IPS-18c (cell line): ENCODE measurements around the gene CHAMP1.

Experiments used
- H3K4me3 ChIP-seq: 2 replicates; pipeline ENCODE4 v1.7.0; 2013; ENCODE audit warnings: low read depth, mild to moderate bottlenecking, low read length, moderate library complexity; ENCODE audit not compliant: insufficient read depth
- H3K9me3 ChIP-seq: one replicate; pipeline ENCODE4 v1.6.1; 2013; ENCODE audit warnings: mild to moderate bottlenecking, low read length, moderate library complexity; ENCODE audit not compliant: control insufficient read depth, insufficient read depth

CHAMP1 gene

DNA sequence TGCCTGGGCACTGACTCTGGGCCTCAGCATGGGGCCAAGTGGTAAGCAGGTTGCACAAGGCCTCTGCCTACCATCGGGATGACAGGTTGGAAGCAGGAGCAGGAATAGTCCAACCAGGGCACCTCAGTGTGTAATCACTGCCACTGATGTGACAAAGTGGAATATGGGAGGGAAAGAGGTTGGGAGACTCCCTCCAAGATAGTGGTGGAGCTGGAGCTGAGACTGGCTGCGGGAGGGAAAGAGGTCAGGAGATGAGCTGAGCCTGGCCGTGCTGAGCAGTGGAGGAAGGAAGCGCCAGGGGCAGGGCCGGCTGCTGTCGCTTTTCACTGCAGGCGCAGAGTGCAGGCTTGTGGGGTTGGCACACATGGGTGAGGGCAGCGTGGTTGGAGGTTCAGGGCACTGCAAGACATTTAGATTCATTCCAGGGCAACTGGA lies 26.1 kb upstream of the CHAMP1 start:
- Histone ChIP-seq H3K9me3 (no peaks in the 10 kb centered on the region), H3K4me3 (no peak overlapping the region)

DNA sequence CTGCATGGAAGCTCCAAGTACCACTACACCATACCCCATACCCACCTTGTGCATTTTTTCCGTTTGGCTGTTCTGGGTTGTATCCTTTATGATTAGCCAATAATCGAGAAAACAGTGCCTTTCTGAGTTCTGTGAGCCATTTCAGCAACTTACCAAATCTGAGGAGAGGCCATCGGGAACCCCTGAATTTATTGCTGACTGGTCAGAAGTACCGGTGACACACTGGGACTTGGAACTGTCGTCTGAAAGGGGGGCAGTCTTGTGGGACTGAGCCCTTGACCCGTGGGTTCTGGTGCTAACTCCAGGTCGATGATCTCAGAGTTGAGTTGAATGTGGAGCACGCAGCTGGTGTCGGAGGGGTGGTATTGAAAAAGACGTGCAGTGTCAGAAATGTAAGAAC lies 17.9 kb upstream of the CHAMP1 start:
- no peaks in the 10 kb centered on the region for H3K9me3 ChIP-seq
- no peak overlapping the region for H3K4me3 ChIP-seq

DNA sequence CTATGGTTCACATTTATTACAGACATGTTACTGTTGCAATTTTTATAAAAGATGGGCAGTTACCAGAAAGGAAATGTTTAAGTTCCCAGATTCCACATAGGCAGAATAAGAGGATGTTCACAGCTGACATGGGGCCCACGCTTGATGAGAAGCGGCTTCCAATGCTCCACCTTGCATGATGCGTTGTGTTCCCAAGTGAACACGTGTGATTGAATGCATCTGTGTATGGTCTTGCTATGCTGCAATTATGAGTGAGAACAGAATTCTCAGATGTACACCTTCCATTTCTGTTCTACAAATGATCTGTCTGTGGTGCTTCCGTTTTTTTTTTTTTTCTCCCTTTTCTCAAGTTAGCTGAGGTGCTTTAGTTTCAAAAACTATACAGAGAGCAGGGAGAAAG lies 17.4 kb upstream of the CHAMP1 start:
- H3K9me3 ChIP-seq: no peaks in the 10 kb centered on the region
- no peak overlapping the region for H3K4me3 ChIP-seq

DNA sequence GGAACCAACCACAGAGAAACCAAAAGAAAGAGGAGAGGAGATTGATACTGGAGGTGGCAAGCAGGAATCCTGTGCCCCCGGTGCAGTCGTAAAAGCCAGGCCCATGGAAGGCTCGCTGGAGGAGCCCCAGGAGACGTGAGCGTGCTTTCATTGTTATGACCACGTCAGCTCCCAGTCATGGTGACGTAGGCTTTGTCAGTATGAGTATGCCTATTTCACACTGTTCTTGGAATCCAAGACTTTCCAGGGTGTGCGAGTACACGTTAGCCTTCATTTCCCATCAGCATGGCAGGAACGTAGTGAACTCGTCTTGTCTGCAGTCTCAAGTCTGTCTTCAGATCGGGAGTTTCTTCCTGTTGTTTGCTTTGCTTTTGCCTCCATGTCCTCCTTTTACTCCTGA lies 15.4 kb upstream of the CHAMP1 start:
- no peaks in the 10 kb centered on the region for H3K9me3 ChIP-seq
- no peak overlapping the region for H3K4me3 ChIP-seq

DNA sequence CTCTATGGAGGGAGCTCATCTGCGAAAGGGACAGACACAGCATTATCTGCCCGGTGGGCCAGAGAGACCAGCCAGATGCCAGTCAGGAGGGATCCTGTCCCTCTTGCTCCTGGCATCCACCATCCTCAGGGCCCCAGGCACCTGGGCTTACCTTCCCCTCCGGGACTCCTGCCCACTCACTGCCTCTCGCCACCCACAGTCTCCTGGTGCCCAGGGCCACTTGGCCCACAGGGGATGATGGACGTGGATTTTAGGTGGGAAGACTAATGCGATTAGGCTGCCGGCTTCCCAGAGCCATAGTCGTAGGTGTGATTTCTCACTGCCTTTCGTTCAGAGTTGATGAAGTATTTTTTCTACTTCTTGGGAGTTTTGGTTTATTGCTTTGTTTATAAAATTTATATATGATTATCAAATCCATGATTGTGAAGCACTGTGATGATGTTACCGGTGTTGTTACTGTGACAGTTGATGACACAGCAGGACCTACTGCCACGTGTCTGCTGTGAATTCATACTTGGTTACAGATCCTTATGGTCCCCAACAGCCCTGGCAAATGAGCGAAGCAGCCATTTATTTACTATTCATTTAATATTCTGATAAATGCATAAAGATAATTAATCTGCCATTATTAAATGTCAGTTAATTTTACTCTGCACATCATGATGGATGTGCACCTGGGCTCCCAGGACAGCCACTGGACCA lies 14.5 kb upstream of the CHAMP1 start:
- H3K4me3 ChIP-seq: no peak overlapping the region
- no peaks in the 10 kb centered on the region for H3K9me3 ChIP-seq

DNA sequence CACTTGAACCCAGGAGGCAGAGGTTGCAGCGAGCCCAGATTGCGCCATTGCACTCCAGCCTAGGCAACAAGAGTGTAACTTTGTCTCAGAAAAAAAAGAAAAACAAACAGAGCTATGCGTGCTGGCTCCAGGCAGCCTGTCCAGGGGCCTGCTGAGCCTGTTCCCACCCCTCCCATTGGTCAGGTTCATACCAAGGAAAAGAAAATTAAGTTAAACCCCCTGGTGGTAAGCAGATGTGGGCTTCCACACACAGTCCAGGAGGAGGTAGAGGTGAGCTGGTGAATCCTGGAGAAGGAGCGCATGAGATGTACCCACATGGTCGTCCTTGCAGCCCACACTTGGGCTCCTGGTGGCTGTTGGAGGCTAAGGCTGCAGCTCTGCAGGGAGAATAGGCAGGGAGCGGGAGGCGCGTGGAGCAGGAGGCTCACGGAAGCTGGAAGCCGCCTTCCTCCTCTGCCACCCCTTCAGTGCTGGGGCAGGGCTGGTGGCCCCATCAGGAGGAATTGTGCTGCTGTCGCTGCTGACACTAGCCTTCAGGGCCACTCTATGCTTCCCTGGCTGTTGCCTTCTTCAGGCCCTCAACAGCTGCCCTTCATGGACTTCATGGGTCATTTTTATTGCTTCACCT lies 10.5 kb upstream of the CHAMP1 start:
- no peaks in the 10 kb centered on the region for H3K9me3 ChIP-seq

DNA sequence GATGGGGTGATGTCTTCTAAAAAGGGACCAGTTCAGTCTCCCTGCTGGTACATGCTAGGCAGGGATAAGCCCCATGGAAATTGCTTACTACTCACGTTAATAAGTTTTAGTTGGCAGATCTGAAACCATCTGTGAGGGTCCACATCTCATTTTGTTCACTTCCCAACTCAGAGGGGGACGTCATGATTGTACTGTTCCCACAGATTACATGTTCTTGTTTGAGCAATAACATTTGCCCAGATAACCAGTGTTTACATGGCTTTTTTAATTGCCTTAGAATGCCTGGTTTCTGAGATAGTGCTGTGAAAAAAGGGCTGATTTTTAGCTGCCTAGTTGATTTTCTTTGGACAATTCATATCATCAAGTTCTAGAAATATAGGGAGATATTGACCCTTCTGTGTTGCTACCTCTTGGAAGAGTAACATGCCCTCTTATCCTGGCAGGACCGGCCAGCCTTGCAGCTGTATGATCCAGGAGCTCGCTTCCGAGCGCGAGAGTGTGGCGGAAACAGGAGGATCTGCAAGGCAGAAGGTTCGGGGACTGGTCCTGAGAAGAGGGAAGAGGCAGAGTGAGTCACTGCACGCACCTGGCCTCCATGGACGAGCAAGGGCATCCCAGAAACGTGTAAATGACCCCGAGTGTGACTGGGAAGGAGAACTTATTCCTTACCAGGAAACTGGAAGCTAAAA lies 9.8 kb upstream of the CHAMP1 start:
- Histone ChIP-seq H3K4me3 (no peak overlapping the region), H3K9me3 (no peaks in the 10 kb centered on the region)

More for the DNA sequence above, 10.5 kb upstream of the CHAMP1 start:
- H3K4me3 ChIP-seq: no peak overlapping the region

DNA sequence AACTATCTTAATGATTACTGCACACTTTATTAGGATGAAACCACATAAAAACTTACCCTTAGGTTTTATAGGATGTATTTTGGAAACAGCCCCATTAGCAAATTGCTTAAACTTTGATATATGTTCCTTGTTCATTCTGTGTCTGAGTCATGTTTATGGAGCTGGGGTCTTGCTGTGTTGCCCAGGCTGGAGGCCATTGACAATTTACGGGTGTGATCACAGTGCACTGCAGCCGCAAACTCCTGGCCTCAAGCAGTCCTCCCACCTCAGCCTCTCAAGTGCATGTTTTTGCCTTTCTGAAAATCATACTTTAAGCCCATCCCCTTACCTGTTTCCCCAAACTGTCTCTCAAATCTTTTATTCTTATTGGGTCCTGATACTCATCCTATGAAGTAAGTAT lies 5.2 kb upstream of the CHAMP1 start:
- no peak overlapping the region for H3K4me3 ChIP-seq
- no peaks in the 10 kb centered on the region for H3K9me3 ChIP-seq

DNA sequence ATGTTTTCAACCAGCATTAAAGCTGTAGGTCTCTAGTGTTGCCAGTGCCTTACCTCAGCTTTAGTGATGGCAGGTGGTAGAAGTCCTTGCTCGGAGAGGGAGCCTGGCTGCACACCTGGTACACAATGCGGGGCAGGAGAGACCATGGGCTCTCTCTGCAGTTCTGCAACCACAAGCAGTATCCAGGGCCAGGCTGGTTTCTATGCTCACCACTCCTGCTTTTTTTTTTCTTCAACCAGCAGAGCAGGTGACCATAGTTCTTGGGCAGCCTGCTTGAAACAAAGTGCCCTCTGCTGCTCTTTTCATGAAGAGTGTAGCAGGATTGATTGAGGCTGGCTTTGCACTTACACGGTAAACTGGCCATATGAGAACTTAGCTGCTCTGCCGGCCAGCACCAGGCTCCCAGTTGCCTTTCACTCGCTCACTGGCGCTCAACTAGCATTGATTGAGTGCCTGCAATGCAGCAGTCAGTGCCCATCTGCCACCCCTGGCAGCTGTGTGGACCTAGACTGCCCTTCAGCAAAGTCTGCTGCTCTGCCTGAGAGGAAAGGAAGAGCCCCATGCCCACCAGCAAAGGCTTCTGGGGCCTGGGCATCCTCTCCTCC lies 4.4 kb upstream of the CHAMP1 start:
- no peaks in the 10 kb centered on the region for H3K9me3 ChIP-seq
- H3K4me3 ChIP-seq: no peak overlapping the region

DNA sequence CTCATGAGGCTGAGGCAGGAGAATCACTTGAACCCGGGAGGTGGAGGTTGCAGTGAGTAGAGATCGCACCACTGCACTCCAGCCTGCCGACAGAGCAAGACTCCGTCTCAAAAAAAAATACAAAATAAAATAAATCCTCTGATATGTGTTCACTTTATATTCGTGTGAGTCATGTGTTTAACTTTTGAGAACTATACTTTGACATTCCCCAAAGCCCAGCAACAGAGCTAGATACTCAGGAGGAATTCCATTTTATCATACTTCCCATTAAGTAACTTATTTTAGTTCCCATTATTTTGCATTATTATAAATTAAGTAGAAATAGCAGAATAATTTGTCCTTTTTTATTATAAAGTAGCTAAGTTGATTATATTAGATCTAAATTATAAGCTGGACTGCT lies 3.3 kb upstream of the CHAMP1 start:
- H3K4me3 ChIP-seq: no peak overlapping the region
- no peaks in the 10 kb centered on the region for H3K9me3 ChIP-seq

DNA sequence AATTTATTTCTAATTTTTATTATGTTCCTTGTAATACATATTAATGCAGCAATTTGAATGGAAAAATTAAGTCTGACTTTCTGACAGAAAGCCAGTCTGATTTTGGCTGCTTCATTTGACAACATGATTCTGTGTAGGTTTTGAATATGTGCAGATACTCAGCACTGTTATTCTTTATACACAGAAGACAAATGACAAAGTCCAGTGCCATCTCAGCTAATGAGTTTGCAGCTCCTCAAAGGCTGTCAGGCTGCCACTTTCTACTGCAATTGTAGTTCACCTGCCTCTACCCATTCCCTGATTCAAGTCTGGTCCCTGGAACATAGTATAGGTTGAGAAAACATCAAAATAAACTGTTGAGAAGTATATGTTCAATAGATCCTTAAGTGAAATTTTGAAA lies 2.9 kb upstream of the CHAMP1 start:
- Histone ChIP-seq H3K4me3 (no peak overlapping the region), H3K9me3 (no peaks in the 10 kb centered on the region)

DNA sequence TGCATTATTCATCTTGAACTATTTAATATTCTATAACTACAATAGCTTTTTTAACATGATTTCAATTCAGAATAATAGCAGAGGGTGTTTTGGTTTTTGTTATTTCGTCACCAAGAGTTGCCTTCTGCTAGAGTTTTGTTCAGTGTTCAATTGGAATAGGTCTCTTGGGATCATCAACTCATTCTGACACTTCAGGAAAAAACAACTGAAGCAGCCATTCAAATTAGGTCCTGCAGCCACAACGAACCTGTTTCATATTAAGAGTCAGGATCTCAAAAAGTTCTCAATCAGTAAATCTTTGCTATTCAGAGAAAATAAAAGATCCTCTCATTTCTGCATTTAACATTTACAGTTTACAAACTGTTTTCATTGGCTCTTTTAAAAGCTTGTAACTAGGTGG lies 2.4 kb upstream of the CHAMP1 start:
- Histone ChIP-seq H3K4me3 (no peak overlapping the region), H3K9me3 (no peaks in the 10 kb centered on the region)

DNA sequence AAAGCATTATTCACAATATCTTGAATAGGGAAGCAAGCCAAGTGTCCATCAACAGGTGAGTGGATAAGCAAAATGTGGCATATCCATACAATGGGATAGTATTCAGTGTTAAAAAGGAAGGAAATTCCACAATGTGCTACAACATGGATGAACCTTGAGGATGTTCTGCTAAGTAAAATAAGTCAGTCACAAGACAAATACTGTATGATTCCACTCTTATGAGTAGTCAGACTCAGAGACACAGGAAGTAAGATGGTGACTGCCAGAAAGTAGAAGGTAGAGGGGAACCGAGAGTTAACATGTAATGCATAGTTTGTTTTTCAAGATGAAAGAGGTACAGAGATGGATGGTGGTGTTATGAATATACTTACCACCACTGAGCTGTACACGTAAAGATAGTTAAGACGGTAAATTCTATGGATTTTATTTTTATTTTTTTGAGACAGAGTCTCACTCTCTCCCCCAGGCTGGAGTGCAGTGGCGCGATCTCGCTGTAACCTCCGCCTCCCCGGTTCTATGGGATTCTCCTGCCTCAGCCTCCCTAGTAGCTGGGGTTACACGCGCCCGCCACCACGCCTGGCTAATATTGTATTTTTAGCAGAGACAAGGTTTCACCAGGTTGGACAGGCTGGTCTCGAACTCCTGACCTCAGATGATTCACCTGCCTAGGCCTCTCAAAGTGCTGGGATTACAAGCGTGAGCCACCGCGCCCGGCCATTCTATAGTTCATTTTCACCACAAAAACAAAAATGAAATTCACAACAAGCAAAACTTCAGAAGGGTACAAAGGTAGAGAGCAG lies 1.0 kb upstream of the CHAMP1 start:
- Histone ChIP-seq H3K4me3 (no peak overlapping the region), H3K9me3 (no peaks in the 10 kb centered on the region)

DNA sequence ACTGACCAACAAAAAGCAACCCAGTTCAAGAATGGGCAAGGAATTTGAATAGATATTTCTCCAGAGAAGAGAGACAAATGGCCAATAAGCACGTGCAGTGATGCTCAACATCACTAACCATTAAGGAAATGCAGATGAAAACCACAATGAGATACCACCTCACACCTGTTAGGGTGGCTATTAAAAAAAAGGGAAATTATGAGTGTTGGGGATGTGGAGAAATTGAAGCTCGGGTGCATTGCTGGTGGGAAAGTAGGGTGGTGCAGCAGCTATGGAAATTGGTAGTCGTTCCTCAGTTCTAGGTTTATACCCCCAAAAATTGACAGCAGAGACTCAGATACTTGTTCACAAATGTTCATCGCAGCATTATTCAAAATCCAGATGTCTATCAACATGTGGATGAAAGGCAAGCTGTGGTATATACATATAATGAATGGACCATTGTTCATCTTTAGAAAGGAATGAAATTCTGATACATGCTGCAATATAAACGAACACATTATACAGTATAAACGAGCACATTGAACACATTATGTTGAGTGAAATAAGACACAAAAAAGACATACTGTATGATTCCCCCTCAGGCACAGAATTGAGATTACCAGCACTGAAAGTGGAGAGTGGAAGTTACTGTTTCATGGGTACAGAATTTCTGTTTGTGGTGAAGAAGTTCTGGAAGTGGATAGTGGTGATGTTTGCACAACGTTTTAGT lies 927 bp downstream of the CHAMP1 start:
- Histone ChIP-seq H3K9me3 (no peaks in the 10 kb centered on the region), H3K4me3 (peak overlapping the region; percentile 89)

DNA sequence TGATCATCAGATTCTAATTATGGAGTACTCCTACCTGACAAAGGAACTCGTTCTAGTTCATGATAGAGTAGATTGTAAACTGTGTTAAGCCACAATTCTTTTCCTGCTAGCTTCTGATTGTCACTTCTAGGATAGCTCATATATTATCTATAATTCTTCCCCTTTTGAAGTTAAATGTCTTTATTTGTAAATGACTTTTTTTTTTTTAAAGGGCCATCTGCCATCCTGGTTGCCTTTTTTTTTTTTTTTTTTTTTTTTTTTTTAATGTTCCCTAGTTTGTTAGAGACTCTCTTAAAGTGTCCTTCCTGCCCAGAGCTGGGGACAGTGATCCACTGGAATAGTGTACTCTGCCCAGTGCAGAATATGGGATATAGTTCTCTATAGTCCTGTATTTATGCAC lies 4.3 kb downstream of the CHAMP1 start:
- Histone ChIP-seq H3K9me3 (no peaks in the 10 kb centered on the region), H3K4me3 (no peak overlapping the region)

DNA sequence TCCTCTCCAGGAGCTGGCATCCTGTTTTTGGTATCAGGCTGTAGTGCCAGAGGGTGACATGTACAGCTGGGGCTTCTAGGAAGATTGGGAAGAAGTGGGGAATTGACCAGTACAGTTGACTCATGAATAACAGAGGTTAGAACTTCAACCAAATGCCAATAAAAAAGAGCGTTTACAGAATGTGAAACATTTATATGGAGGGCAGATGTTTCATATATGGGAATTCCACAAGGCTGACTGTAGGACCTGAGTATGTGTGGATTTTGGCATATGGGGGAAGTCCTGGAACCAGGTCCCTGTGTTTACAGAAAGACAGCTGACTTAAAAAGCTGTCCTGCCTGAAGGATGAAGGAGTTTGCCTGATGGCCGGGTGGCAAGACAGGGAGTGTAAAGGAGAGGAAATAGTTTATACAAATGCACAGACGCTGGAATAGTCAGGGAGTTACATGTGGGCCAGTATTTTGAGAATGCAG lies 5.2 kb downstream of the CHAMP1 start:
- no peaks in the 10 kb centered on the region for H3K9me3 ChIP-seq
- H3K4me3 ChIP-seq: no peak overlapping the region

DNA sequence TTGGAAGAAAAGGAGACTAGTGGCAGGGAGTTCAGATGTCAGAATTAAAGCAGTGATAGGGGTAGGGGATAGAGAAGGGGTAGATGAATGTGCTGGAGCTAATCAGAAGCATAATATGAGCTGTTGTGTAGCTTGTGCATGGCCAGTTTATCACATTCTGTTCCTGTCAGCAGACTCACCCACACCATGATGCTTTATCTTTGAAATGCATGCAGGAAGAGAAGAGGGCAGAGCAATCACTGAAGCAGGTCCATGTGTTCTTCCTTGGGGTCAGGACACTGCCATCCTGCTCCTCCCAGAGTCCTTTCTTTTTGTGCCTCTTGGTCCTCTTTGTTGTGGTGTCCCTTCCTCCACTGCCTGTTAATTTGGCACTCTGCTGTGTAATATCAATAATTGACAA lies 5.8 kb downstream of the CHAMP1 start:
- no peak overlapping the region for H3K4me3 ChIP-seq
- H3K9me3 ChIP-seq: no peaks in the 10 kb centered on the region
